ENCODE measurements around the gene MOXD1.
"Not testable (repeated sequence)": the region's sequence is repeated elsewhere in the genome, so short reads cannot be mapped to it uniquely, and the experiment has no call there.

Gene MOXD1

DNA sequence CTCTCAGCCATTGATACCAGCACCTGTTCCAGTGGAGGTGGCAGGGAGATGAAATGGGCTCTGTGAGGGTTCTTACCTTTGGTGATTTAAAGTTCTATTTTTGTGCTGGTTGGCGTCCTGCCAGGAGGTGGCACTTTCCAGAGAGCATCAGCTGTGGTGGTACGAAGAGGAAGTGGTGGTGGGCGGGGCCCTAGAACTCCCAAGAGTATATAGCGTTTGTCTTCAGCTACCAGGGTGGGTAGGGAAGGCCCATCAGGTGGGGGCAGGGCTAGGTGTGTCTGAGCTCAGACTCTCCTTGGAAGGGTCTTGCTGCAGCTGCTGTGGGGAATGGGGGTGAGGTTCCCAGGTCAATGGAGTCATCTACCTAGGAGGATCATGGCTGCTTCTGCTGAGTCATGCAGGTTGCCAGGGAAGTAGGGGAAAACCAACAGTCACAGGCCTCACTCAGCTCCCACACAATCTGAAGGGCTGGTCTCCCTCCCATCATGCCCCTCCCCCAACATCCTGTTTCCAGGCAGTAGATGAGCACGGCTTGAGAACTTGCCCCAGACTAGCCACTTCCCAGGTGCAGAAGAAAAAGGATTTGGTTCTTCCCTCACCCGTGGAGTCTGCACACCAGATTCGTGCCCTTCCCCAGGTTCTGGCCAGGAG is 46.6 kb downstream of the MOXD1 start:
- DNase-seq, result no peak

DNA sequence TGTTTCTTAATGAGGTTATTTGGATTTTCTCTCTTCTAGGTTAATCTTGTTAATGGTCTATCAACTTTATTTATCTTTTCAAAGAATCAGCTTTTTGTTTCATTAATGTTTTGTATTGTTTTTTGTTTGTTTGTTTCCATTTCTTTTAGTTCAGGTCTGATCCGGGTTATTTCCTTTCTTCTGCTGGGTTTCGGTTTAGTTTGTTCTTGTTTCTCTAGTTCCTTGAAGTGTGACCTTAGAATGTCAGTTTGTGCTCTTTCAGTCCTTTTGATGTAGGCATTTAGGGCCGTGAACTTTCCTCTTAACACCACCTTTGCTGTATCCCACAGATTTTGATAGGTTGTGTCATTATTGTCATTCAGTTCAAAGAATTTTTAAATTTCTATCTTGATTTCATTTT is 49.3 kb downstream of the MOXD1 start:
- DNase-seq, result not testable (repeated sequence)

DNA sequence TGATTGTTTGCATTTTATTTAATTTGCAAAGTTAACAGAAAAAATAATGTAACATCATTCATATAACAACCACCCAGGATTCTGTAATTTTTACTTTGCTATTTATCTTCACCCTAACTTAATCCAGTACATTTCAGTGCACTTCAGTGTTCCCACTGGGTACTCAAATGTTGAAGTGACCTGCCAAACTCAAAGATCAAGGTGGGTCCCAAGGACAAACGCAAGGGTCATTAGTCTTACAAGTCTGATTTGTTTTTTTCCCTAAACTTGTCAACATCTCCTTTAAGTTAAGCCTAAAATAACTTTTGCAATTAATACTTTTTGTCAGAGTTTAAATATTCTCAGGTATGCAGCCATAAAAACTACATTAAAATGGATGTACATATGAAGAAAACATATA is 53.0 kb downstream of the MOXD1 start:
- DNase-seq, result no peak

DNA sequence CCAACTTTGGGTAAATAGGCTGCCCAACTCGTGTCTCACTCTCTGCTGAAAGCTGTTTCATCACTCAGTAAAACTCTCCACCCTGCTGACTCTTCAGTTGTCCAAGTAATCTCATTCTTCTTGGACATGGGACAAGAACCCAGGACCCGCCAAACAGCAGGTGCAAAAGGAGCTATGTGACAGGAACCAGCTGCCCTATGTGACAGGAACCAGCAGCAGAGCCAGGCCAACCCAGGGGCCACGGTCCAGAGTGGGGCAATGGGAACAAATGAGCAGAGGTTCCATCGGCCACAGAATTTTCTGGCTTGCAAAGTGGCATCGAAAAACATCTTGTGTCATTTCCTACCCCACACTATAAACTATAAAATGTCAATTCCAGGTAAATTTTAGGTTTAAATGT is 56.5 kb downstream of the MOXD1 start:
- no peak for DNase-seq

DNA sequence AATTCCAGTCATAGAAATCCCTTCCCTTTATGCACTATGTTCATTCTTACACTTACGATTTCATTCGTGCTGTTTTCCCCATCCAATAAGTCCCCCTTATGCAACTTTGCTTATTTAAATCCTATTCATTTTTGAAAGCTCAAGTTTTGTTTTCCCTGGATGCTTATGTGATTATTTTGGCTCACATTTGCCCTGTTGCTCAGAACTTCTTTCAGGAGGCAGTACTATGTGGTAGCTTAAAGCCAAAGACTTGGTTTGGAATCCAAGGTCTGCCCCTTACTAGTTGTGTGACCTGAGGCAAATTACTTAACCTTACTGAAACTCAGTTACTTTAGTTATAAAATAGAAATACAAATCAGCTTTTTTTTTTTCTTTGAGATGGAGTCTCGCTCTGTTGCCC is 59.6 kb downstream of the MOXD1 start:
- DNase-seq, result no peak

DNA sequence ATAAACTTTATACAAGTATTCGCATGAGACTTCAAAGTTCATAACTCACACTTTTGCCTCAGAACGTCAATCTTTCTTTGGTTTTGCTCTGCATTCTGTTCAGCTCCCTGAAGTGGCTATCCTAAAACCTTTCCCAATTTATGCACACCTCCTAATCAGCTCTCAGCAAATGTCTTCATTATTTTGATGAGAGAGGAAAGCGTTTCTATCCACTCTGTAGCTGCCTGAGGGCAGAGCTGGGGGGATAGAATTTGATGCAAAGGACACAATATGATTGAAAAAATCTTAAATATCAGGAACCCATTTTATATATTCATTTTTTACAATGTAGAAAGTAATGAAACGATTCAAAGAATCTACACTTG is 66.8 kb downstream of the MOXD1 start:
- no peak for DNase-seq

DNA sequence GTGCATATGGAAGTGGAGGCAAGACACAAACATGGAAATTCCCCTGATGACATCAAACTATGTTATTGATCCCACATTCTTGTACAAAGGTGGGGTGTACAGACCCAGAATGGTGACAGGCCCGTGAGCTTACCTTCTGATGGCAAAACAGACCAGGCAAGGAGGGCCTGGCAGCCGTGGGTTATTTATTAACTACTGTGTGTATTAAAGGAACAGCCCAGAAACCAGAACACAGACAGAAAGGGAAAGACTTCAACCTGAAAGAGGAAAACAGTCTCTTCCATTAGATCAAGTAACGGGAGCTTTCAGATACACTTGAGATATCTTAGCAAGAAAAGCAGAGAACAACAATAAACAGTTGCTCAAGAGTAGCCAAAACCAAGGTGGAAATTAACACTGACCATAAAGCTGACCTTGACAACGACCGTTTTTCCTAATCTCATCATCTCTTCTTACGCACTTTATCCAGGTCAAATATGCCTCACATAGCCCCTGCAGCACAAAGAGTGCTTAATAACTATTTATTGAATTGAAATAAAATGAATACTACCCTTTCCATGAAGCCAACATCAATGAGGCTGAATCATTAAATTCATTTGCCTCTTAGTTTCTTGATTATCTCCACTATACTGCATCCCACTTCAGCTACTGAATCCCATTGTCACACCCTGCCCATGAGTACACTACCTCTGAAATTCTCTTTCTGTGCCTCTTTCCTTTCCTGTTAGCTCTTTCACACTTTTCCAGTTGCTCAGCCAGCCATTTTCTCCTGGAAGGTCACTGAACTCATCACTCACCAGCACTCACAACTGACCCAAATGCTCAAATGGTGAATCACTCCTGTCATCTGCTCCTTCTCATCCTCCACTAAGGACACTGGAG is 67.4 kb downstream of the MOXD1 start:
- no peak for DNase-seq

DNA sequence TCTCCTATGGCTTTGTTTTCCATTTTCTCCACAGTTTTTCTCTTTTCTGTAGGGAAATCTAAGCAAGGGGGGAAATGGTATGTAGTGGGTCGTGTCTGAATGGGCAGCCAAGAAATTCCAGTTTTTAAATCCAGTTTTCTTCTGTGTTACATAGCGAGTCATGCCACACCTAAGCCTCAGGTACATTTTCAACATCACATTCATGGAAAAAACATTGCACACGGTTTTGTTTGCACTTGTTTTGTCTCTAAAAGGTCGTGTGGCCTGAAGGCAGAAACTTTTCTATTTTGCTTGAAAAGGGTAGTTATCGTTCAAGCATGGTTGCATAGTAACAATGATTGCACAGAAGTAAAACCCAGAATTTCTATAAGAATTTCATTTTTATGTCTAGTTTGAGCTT is 70.5 kb downstream of the MOXD1 start:
- no peak for DNase-seq

DNA sequence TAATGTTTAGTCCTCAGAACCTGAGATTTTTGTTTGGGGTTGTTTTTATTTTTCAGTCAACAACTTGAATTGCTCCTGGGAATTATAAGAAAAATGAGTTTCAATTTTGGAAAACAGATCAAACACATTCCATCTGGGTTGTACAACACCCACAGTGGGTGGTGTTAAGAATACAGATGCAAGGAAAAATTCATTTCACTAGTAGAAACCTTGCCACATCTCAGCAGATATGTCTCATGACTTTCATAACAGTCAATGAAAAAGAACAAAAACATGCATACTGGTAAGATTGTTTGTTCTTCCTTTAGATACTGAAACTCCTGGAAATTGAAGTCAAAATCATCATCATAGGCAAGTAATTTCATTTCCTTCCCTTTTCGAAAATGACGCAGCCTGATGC is 78.9 kb downstream of the MOXD1 start:
- DNase-seq, result no peak

DNA sequence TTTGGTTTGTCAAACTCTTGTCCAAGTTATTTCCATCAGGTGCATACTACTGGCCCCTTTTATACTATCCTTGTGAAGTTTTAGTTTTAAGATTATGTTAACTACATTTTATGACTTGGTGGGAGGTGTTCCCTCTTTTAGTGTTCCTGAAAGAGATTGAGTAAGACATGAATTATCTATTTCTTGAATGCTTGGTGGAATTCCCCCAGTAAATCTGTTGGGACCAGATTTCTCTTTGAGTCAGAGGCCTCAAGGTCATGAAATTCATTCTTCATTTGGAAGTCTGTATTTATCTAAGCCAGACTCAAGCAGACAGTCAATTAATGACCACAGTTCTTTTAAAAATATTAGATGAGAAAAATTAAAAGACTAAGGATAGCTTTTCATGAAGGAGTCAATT is 81.3 kb downstream of the MOXD1 start:
- DNase-seq, result no peak

DNA sequence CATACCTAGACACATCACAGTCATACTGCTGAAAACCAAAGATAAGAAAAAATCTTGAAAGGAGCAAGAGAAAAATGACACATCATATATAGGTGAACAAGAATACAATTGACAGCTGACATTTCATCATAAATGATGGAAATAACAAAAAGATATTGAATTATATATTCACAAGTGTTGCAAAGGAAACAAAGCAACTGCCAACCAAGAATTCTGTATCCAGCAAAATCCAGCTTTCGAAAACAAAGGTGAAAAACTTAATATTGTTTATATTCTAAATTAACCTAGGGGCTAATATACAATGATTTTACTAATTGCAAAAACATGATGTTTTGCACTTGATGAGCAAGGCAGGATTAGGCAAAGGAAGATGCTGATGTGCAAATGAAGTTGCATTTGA is 84.3 kb downstream of the MOXD1 start:
- DNase-seq, result no peak

DNA sequence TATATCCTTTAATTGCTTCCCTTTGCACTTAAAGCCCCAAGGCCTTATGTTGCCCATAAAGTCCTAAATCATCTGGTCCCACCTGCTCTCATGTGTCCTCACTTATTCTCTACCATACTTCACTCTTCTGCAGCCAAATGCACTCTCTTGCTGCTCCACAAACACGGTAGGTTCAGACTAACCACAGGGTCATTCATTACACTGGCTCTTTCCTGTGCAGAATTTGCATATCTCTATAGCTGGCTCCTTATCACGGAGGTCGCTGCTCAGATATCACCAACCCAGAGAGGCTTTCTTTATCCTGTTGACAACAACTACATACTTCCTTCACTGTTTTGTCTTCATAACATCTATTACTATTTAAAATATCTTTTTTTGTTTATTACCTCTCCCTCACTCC is 86.8 kb downstream of the MOXD1 start:
- no peak for DNase-seq

DNA sequence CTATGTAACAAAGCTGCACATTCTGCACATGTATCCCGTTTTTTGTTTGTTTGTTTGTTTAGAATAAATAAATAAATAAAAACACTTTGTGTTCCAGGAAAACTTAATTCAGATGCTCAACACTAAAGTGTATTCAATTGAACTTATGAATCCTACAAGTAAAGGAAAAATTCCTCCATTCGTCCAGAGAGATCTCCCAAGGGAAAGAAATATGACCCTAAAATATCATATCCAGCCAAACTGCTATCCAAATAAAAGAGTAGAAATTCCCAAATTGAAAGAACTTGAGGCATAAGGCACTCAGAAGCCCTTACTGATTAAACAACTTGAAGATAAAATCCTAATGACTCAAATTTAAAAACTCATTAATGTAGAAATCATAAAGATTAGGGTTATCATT is 90.4 kb downstream of the MOXD1 start:
- no peak for DNase-seq

DNA sequence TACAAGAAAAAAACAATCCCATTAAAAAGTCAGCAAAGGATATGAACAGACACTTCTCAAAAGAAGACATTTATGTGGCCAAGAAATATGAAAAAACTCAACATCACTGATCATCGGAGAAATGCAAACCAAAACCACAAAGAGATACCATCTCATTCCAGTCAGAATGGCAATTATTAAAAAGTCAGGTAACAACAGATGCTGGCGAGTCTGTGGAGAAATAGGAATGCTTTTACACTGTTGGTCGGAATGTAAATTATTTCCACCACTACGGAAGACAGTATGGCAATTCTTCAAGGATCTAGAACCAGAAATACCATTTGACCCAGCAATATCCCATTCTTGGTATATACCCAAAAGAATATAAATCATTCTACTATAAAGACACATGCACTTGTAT is 91.1 kb downstream of the MOXD1 start:
- not testable (repeated sequence) for DNase-seq

DNA sequence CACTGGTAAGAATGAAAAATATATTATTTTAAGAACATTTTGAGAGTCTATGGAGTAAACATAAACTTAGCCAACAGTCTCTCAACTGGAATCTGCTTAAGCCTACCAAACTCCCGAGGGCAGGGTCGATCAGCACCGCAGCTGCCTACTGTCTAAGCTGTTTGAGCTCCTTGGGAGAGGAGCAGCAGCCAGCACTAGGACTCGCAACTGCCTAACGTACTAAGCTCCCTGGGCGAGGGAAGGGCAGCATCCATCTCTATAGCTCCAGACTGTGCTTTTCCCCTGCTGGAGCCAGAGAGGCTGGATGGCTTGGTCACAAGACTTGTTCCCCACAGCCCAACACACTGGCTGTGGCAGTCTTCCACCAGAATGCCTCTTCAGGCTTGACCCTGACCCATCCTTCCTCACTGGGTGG is 96.4 kb downstream of the MOXD1 start:
- no peak for DNase-seq

DNA sequence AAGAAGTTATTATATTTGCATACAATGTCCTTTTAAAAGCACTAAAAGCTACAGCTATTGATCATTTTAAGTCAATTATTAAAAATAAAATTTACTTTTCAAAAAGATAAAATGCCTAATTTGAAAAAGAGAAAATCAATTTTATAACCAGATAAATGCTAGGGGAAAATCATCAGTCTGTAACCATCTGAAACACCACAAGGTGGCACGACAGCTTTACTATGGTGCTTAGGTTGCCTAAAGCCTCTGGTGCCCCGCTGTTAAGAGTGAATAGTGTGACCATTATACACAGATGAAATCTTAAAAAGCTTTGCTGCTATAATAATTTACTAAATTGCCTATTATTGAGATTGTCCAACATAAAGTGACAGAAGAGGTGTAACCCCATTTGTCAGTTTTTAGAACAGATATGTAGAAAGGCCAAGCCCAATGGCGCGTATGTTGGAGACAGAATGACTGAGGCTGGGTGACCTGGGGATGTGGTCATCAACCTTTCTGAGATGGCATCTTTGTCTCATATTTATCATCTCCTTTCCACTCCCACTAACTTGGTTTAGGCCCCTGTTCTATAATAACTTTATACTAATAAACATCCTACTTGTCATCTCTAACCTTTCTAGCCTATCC is 100.8 kb downstream of the MOXD1 start:
- DNase-seq, result peak in 23 of 56 donors; percentile 2 to 65 (median 8)

DNA sequence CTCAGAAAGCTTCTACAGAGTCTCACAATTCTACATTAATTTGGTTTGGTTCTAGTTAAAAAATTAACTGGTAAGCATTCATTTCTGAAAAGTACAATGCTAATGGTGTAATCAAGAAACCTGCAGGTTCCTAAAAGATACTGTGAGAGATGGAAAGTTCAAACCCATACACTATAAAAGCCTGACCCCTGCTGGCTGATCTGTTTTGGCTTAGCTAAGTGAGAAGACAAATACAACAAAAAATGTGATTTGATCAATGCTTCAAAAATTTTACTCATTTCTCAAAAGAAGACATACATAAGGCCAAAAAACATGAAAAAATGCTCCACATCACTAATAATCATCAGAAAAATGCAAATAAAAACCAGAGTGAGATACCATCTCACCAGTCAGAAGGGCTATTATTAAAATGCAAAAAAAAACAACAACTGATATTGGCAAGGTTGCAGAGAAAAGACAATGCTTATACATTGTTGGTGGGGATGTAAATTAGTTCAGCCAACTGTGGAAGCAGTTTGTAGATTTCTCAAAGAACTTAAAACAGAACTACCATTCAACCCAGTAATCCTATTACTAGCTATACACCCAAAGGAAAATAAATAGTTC is 102.8 kb downstream of the MOXD1 start:
- peak in 33 of 56 donors; percentile 2 to 78 (median 29) for DNase-seq

DNA sequence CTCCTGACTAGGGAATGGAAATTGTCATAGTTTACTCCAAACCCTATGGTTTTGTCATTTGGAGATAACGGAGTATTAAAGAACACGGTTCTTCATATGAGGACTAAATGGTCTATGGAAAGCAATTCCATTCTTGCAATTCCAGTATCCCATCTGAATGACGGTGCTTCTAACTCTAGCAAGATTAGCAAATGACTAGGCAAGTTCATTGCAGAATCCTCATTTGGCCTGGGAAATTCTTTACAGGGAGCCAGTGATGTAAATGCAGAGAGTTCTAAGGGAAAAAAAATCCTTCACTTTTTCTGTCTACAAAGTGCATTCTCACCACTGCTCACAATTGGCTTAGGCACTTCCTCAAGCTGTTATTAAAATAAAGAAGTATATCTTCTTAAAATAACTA is 111.5 kb downstream of the MOXD1 start:
- DNase-seq, result no peak

DNA sequence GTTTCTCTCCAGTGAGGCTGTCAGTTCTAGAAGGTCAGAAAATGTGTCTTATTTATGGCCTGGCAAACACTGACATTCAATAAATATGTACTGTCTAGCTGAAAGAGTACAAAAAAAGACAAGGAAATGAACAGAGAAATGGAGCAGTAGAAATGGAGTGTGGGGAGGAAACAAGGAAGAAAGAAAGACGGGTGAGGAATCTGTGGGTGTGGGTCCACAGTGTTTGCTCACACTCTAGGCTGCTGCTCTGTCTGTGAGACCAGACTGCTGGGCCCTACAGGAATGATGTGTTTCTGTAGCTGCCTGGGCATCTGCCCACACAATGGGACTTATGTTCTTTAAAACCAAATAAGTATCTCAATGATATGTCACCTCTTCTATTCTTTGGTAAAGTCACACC is 114.2 kb downstream of the MOXD1 start:
- DNase-seq, result no peak

DNA sequence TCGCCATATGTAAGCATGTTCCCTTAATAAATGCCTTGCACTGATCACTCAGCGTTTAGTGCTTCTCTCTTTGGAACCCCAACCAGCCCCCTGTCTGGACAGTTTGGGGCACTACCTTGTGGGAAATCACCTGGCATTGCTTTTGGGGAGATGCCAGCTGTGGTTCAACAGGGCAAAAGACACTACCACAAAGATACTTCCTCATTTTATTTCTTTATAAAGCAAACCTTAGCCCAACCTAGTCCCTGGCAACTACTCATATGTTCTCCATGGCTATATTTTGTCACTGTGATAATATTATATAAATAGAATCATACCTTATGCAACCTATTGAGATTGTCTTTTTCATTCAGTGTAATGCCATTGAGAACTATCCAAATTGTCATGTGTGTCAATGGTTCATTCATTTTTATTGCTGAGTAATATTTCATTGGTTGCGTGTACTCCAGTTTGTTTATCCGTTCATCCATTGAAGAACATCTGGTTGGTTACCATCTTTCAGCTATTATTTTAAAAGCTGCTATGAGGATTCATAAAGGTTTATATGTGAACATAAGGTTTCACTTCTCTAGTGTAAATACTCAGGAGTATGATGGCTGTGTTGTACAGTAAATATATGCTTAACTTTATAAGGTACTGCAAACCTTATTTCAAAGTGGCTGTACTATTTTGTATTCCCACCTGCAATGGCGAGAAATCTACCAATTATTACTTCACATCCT is 114.8 kb downstream of the MOXD1 start:
- no peak for DNase-seq

DNA sequence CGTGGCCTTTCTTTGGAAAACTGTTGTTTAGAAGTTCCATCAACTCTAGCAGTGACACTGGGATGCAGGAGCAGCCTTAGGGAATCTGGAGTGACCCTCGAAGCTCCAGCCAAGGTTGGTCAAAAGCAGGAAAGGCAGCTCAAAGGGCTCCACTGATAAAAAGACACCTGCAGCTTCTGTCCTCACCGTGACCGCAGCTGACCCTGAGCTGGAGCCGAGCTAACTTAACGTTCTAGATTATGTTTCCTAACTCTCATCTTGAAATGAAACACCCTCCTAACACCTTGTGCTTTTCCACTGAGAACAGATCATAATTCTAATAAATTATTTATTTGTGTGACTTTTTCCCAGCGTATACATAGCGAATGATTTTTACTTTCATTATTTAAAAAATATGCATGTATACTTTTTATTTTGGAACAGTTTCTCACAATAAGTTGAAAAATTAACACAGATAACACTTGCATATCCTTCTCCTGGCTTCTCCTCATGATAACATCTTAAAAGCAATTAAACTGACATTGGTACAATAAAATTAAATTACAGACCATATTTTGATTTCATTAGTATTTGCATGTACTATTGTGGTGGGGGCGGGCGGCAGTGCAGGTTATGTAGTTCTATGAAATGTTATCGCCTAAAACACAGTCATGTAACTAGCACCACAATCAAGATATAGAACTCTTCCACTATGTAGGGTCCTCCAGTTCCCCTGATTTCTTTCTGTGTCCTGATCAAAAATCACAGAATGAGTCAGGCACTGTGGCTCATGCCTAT is 116.1 kb downstream of the MOXD1 start:
- no peak for DNase-seq

All from nucleus accumbens (tissue), 56 donors.